Stimulated activated CD4-positive, alpha-beta T cell treated with anti-CD3 and anti-CD28 coated beads, Interleukin-1b, Interleukin-23, amount 100 ng/mL, for 24 hours (primary cell): ENCODE results near the gene SYNJ2.

Source experiments
- DNase-seq, 4 experiments: peaks; one replicate each; pipeline ENCODE4 v3.0.0-alpha.2; 2020; ENCODE audit warnings: low read depth in 4 of 4, low spot score in 1 of 4

SYNJ2 gene

GRCh38 chr6:158011980-158012566, 30.4 kb downstream of the SYNJ2 start:
- DNase-seq, result no peak

- DNase-seq, result no peak
Observed at GRCh38 chr6:158013904-158014504, 32.3 kb downstream of the SYNJ2 start.

- DNase-seq, result no peak
Observed at GRCh38 chr6:158014505-158015187, 33.0 kb downstream of the SYNJ2 start.

GRCh38 chr6:158015188-158015506, 33.5 kb downstream of the SYNJ2 start:
- DNase-seq, result no peak

- DNase-seq, result no peak
Observed at GRCh38 chr6:158016571-158017383, 35.1 kb downstream of the SYNJ2 start.

- no peak for DNase-seq
Observed at GRCh38 chr6:158017621-158018040, 36.0 kb downstream of the SYNJ2 start.

- no peak for DNase-seq
Observed at GRCh38 chr6:158018041-158018771, 36.5 kb downstream of the SYNJ2 start.

- DNase-seq, result no peak
Observed at GRCh38 chr6:158018851-158019361, 37.2 kb downstream of the SYNJ2 start.

- no peak for DNase-seq
Observed at GRCh38 chr6:158019416-158019815, 37.8 kb downstream of the SYNJ2 start.

- no peak for DNase-seq
Observed at GRCh38 chr6:158020272-158020711, 38.6 kb downstream of the SYNJ2 start.

GRCh38 chr6:158020811-158021210, 39.1 kb downstream of the SYNJ2 start:
- no peak for DNase-seq

- DNase-seq, result no peak
Observed at GRCh38 chr6:158021376-158021775, 39.7 kb downstream of the SYNJ2 start.

GRCh38 chr6:158021814-158022748, 40.4 kb downstream of the SYNJ2 start:
- no peak for DNase-seq

GRCh38 chr6:158022749-158023596, 41.3 kb downstream of the SYNJ2 start:
- no peak for DNase-seq

GRCh38 chr6:158023597-158023939, 41.9 kb downstream of the SYNJ2 start:
- no peak for DNase-seq

GRCh38 chr6:158024566-158025297, 43.1 kb downstream of the SYNJ2 start:
- no peak for DNase-seq

GRCh38 chr6:158026054-158026900, 44.6 kb downstream of the SYNJ2 start:
- peak; percentile 54 to 79 (median 62) for DNase-seq
